OCI-LY7 (cell line): ENCODE measurements around the gene TRABD2B.

Experiments used
- EZH2phosphoT487 ChIP-seq: fragments of 200-600 bp; sonication (generic); IDR thresholded peaks from 2 replicates; pipeline ENCODE4 v1.6.1; 2018; ENCODE audit warnings: low read depth, borderline replicate concordance, mild to moderate bottlenecking, mixed run types, antibody characterized with exemption, low read length, moderate library complexity, mixed read lengths
- TF ChIP-seq, protein P1 (sequence below): fragments of 200-600 bp; sonication (generic); conservative IDR thresholded peaks from 2 replicates; pipeline ENCODE4 v1.5.1; 2014; ENCODE audit warnings: mild to moderate bottlenecking, antibody characterized with exemption, low read length, moderate library complexity, mixed read lengths

DNA sequence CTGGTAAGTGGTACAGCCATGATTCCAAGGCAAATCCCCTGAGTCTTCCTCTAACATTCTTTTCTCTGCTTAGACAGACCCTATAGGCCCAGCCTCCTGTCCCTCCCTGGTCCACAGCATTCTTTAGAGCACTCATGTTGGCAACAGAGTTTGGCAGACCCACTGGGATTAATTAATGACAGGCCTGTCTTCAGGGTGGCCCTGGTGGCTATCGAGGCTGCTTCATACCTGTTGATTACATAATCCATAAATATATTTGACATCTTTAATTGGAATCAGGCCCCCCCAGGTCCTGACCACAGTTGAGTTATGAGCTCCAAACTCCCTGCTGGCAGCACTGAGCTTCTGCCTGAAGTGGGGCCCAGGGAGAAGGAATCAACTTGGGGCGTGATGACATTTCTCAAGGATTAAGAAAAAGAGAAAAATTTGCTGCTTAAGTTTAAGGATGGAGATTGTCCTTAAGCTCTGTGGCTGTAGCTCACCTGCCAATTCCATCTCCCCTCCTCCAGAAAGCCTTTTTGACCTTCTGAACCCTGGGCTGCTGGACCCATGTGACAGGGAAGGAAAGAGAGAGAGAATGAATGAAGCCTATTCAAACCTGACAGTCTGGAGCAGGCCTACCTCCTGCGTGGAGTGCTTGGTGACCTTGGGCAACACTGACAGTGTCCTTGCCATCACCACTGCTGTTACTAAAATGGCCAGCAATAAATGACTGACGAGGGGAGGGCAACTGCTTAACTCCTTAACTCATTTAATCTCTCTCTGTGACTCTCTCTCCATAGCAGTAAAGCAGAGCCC, 156.6 kb downstream of the TRABD2B start:
- TF ChIP-seq, protein P1, sequence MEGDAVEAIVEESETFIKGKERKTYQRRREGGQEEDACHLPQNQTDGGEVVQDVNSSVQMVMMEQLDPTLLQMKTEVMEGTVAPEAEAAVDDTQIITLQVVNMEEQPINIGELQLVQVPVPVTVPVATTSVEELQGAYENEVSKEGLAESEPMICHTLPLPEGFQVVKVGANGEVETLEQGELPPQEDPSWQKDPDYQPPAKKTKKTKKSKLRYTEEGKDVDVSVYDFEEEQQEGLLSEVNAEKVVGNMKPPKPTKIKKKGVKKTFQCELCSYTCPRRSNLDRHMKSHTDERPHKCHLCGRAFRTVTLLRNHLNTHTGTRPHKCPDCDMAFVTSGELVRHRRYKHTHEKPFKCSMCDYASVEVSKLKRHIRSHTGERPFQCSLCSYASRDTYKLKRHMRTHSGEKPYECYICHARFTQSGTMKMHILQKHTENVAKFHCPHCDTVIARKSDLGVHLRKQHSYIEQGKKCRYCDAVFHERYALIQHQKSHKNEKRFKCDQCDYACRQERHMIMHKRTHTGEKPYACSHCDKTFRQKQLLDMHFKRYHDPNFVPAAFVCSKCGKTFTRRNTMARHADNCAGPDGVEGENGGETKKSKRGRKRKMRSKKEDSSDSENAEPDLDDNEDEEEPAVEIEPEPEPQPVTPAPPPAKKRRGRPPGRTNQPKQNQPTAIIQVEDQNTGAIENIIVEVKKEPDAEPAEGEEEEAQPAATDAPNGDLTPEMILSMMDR = no peak
- TF ChIP-seq EZH2phosphoT487 = no peak
